Thymus (tissue), 14 donors: ENCODE measurements around the gene GCNT2. TPM values are rescaled to one million over a fixed set of nuclear protein-coding genes. Genes with fewer than 3 reads are reported as not detected.

Experiments
- DNase-seq, 9 donors: peaks; one replicate each; pipeline ENCODE4 v3.0.0-alpha.2; 2013; ENCODE audit warnings: low spot score in 9 of 9, low read depth in 6 of 9, missing footprints in 1 of 9
- H3K27ac ChIP-seq, 2 donors: one replicate each; pipeline ENCODE4 v1.5.1; 2013; ENCODE audit warnings: control low read depth in 1 of 2, low read depth in 1 of 2, low read length in 1 of 2, mild to moderate bottlenecking in 1 of 2, moderate library complexity in 1 of 2
- H3K27me3 ChIP-seq, 2 donors: one replicate each; pipeline ENCODE4 v1.5.1; 2013; ENCODE audit warnings: low read length in 1 of 2; ENCODE audit not compliant: control insufficient read depth in 2 of 2, insufficient read depth in 1 of 2
- H3K36me3 ChIP-seq, 2 donors: one replicate each; pipeline ENCODE4 v1.5.1; 2013; ENCODE audit warnings: low read length in 1 of 2, mild to moderate bottlenecking in 1 of 2, moderate library complexity in 1 of 2; ENCODE audit not compliant: control insufficient read depth in 2 of 2, insufficient read depth in 2 of 2
- H3K4me1 ChIP-seq, 2 donors: one replicate each; pipeline ENCODE4 v1.5.1; 2013; ENCODE audit warnings: low read length in 2 of 2; ENCODE audit not compliant: control insufficient read depth in 2 of 2, insufficient read depth in 2 of 2
- H3K4me3 ChIP-seq, 2 donors: one replicate each; pipeline ENCODE4 v1.5.1; 2013; ENCODE audit warnings: low read length in 2 of 2, control low read depth in 1 of 2, mild to moderate bottlenecking in 1 of 2
- H3K9me3 ChIP-seq, 2 donors: one replicate each; pipeline ENCODE4 v1.5.1; 2013; ENCODE audit warnings: low read length in 1 of 2, mild to moderate bottlenecking in 1 of 2; ENCODE audit not compliant: control insufficient read depth in 2 of 2, insufficient read depth in 1 of 2
- WGBS: extraction: QIAGEN DNeasy Blood & Tissue Kit; methylation state at CpG from one replicate; pipeline ENCODE4 v1.1.7; 2013; 5-methylcytosine and 5-hydroxymethylcytosine counted together
- long read RNA-seq, 10 donors: transcript quantifications; one replicate each; lab custom pipeline, GENCODE V29; 2026
- polyA plus RNA-seq: library from polyadenylated mRNA; stranded (reverse); fragments of 200-250 nt; gene quantifications from one replicate; pipeline ENCODE4 v1.2.3, GENCODE V29; 2013
- total RNA-seq: library from RNA; stranded (reverse); fragments of 120-200 nt; gene quantifications from one replicate; pipeline ENCODE4 v1.2.4, GENCODE V29; 2013
- donor health status: healthy.

GCNT2 gene
- total RNA-seq: 1.8 TPM
- polyA plus RNA-seq: 1.6 TPM
- long read RNA-seq, donor 1: 0 reads
- long read RNA-seq, donor 2: 0 reads
- long read RNA-seq, donor 3: 0 reads
- long read RNA-seq, donor 4: 0 reads
- long read RNA-seq, donor 5, full-length matches to known transcripts: 4 of 4 reads
- long read RNA-seq, donor 5, partial matches to known transcripts: 0 of 4 reads
- long read RNA-seq, donor 5, other reads (novel, unspliced or antisense): 0 of 4 reads
- long read RNA-seq, donor 6: 0 reads
- long read RNA-seq, donor 7, full-length matches to known transcripts: 1 of 1 reads
- long read RNA-seq, donor 7, partial matches to known transcripts: 0 of 1 reads
- long read RNA-seq, donor 7, other reads (novel, unspliced or antisense): 0 of 1 reads
- long read RNA-seq, donor 8: 0 reads
- long read RNA-seq, donor 9: 0 reads
- long read RNA-seq, donor 10: 0 reads

GRCh38 chr6:10521104-10521808 lies at the start of gene GCNT2:
Gene GCNT2, plus strand, starts transcription at chr6:10521351. Its CDS starts 7,561 bp downstream, at chr6:10528912.
- DNase-seq: no peak
- Histone ChIP-seq H3K4me1 (peaks cover 0 to 7% of the 10 kb centered on the region in 2 donors), H3K36me3 (no peaks in the 10 kb centered on the region), H3K27ac (peak within 1 kb of the TSS; percentile 25 to 43), H3K9me3 (no peaks in the 10 kb centered on the region), H3K27me3 (no peaks in the 10 kb centered on the region), H3K4me3 (no peak within 1 kb of the TSS)
- 34% methylated on average over 12 of the region's 12 CpGs for WGBS

- Histone ChIP-seq H3K4me3 (no peak overlapping the region), H3K27ac (no peak overlapping the region), H3K27me3 (peaks cover 0 to 4% of the 10 kb centered on the region in 2 donors), H3K9me3 (no peaks in the 10 kb centered on the region), H3K36me3 (no peaks in the 10 kb centered on the region), H3K4me1 (no peaks in the 10 kb centered on the region)
- WGBS: 92% methylated on average over 3 of the region's 3 CpGs
- DNase-seq: no peak
Measured at GRCh38 chr6:10472634-10473033, 48.5 kb upstream of the GCNT2 start.

GRCh38 chr6:10478187-10479040 lies 42.7 kb upstream of the GCNT2 start:
- H3K27ac ChIP-seq: no peak overlapping the region
- WGBS: 66% methylated on average over 10 of the region's 10 CpGs
- no peaks in the 10 kb centered on the region for H3K4me1 ChIP-seq
- no peak overlapping the region for H3K4me3 ChIP-seq
- no peaks in the 10 kb centered on the region for H3K36me3 ChIP-seq
- no peaks in the 10 kb centered on the region for H3K9me3 ChIP-seq
- peak in 7 of 9 donors; percentile 1 to 52 (median 12) for DNase-seq
- H3K27me3 ChIP-seq: peaks cover 0 to 4% of the 10 kb centered on the region in 2 donors

GRCh38 chr6:10479939-10480700 lies 41.0 kb upstream of the GCNT2 start:
- Histone ChIP-seq H3K9me3 (no peaks in the 10 kb centered on the region), H3K27me3 (peaks cover 0 to 4% of the 10 kb centered on the region in 2 donors), H3K4me3 (no peak overlapping the region), H3K36me3 (no peaks in the 10 kb centered on the region), H3K4me1 (no peaks in the 10 kb centered on the region), H3K27ac (no peak overlapping the region)
- DNase-seq: no peak
- 58% methylated on average over 7 of the region's 7 CpGs for WGBS

- Histone ChIP-seq H3K27ac (no peak overlapping the region), H3K36me3 (no peaks in the 10 kb centered on the region), H3K27me3 (no peaks in the 10 kb centered on the region), H3K4me1 (no peaks in the 10 kb centered on the region), H3K9me3 (no peaks in the 10 kb centered on the region), H3K4me3 (no peak overlapping the region)
- DNase-seq: no peak
- WGBS: 92% methylated on average over 1 of the region's 1 CpG
Measured at GRCh38 chr6:10481101-10481500, 40.0 kb upstream of the GCNT2 start.

- 97% methylated on average over 46 of the region's 46 CpGs for WGBS
- H3K4me3 ChIP-seq: no peak overlapping the region
- H3K27me3 ChIP-seq: peaks cover 0 to 4% of the 10 kb centered on the region in 2 donors
- H3K4me1 ChIP-seq: no peaks in the 10 kb centered on the region
- no peaks in the 10 kb centered on the region for H3K9me3 ChIP-seq
- no peaks in the 10 kb centered on the region for H3K36me3 ChIP-seq
- no peak for DNase-seq
- no peak overlapping the region for H3K27ac ChIP-seq
Measured at GRCh38 chr6:10482636-10483257, 38.4 kb upstream of the GCNT2 start.

- no peak for DNase-seq
- Histone ChIP-seq H3K4me1 (no peaks in the 10 kb centered on the region), H3K36me3 (no peaks in the 10 kb centered on the region), H3K27me3 (peaks cover 0 to 13% of the 10 kb centered on the region in 2 donors), H3K4me3 (no peak overlapping the region), H3K27ac (no peak overlapping the region), H3K9me3 (no peaks in the 10 kb centered on the region)
- WGBS: 92% methylated on average over 3 of the region's 3 CpGs
Measured at GRCh38 chr6:10484912-10485311, 36.2 kb upstream of the GCNT2 start.

- no peak overlapping the region for H3K27ac ChIP-seq
- H3K4me1 ChIP-seq: no peaks in the 10 kb centered on the region
- no peaks in the 10 kb centered on the region for H3K36me3 ChIP-seq
- no peak overlapping the region for H3K4me3 ChIP-seq
- WGBS: 91% methylated on average over 7 of the region's 7 CpGs
- DNase-seq: no peak
- H3K9me3 ChIP-seq: no peaks in the 10 kb centered on the region
- peaks cover 0 to 13% of the 10 kb centered on the region in 2 donors for H3K27me3 ChIP-seq
Measured at GRCh38 chr6:10485406-10485805, 35.7 kb upstream of the GCNT2 start.
